Fibroblast of skin of back (primary cell): ENCODE data around the gene OR4D11. TPM values are rescaled to one million over a fixed set of nuclear protein-coding genes. Genes with fewer than 3 reads are reported as not detected.
"Not testable (repeated sequence)": the region's sequence is repeated elsewhere in the genome, so short reads cannot be mapped to it uniquely, and the experiment has no call there.

ENCODE experiments used
- DNase-seq: peaks from one replicate; pipeline ENCODE4 v3.0.0-alpha.2; 2013
- polyA plus RNA-seq, 2 experiments: library from polyadenylated mRNA; unstranded; fragments of 120-200 nt; gene quantifications; one replicate each; pipeline ENCODE4 v1.2.1, GENCODE V29; 2013; ENCODE audit not compliant: insufficient read length in 2 of 2

Gene OR4D11
- polyA plus RNA-seq (2013, experiment 1 of 2; ENCODE audit: insufficient read length), result not detected
- polyA plus RNA-seq (2013, experiment 2 of 2; ENCODE audit: insufficient read length), result not detected

DNA sequence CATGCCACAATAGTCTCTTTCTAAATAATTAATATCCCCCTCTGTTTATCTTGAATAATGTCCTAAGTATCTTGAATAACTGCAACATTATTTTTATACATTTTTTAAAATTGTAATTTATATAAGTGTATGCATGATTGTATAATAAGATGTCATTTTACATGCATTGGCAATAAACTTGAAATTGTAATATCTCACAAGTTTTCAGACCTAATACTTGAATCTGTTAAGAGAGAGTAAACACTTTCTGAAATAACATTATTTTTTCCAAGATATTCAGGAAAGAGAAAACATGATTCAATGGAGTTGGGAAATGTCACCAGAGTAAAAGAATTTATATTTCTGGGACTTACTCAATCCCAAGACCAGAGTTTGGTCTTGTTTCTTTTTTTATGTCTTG lies at the start of gene OR4D11:
Gene OR4D11 (plus strand): TSS at position 301 of the 400 bp plus-strand sequence. CDS start 0 bp downstream, at position 301.
- no peak for DNase-seq

DNA sequence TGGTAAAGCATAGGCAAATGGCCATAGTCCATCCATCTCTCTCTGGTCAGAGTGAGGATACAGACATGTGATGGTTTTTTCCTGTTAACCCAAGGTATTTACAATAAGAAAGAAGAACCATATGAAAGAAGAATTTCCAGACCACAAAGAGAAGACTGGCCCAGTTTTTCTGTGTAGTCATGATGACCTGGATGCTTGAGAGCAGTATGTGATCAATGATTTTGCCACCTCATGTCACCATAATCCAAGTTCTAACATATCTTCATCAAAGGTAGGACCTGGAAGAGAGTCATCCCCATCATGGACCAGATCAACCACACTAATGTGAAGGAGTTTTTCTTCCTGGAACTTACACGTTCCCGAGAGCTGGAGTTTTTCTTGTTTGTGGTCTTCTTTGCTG lies 46.7 kb upstream of the OR4D11 start, which contains the start of gene OR4D6:
Gene OR4D6 (plus strand): TSS at position 301 of the 400 bp plus-strand sequence. CDS start 0 bp downstream, at position 301.
- DNase-seq, result no peak

GRCh38 chr11:59459916-59460315 lies 43.5 kb upstream of the OR4D11 start:
- DNase-seq, result no peak

DNA sequence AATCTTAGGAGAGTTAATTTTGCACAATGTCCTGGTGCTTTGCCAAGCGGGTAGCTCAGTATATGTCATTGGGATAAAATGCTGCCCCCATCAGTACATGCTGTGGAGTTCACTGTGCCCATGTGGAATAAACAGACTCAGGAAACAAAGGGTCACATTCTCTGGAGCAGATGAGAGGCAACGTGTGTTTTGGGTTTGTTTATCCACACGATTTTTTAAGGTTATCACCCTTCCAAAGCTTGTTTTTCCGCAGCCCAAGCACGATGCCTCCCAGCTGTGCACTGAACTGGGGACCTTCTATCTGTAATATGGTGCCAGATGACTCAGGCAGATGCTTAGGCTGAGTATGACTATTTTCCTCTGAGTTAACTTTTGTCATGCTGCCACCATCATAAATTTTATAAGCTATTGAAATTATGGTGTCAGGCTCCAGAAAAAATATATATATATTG lies 40.2 kb upstream of the OR4D11 start:
- peak; percentile 1 for DNase-seq

- DNase-seq, result no peak
Observed at GRCh38 chr11:59473015-59473414, 30.4 kb upstream of the OR4D11 start, which contains the start of gene OR4D10. Gene OR4D10, plus strand, starts transcription at chr11:59473315. Its CDS starts 4,115 bp downstream, at chr11:59477430.

DNA sequence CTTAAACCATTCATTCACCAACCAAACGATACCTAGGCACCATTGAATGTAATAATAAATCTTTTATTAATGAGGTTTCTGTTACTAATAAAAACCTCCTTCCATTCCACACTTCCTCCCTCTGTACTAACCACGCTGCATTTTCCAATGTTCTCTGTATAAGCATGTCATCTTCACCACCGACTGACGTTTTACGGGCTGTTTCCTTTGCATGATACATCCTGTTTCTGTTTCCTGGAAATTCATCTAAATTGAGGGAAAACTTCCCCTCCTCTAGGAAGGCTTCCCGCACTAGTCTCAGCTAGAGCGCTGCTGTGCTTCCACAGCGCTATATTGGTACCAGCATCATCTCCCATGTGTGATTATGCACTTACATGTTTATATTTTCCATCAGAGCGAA lies 28.2 kb upstream of the OR4D11 start:
- no peak for DNase-seq

GRCh38 chr11:59479906-59480305 lies 23.5 kb upstream of the OR4D11 start:
- DNase-seq, result no peak

DNA sequence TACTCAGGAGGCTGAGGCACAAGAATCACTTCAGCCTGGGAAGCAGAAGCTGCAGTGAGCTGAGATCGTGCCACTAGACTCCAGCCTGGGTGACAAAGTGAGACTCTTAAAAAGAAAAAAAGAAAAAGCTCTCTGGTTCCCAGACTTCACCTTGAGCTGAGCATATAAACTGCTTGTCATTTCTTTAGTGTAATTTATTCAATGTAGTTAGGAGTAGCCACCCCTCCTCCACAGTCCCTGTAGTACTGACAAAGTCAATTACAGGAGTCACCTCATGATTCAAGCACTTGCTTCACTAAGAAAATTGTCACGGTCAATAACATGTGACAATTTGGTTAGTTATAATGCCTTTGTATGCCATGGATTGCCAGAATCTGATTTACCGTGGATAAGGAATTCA lies 23.0 kb upstream of the OR4D11 start:
- DNase-seq, result no peak

DNA sequence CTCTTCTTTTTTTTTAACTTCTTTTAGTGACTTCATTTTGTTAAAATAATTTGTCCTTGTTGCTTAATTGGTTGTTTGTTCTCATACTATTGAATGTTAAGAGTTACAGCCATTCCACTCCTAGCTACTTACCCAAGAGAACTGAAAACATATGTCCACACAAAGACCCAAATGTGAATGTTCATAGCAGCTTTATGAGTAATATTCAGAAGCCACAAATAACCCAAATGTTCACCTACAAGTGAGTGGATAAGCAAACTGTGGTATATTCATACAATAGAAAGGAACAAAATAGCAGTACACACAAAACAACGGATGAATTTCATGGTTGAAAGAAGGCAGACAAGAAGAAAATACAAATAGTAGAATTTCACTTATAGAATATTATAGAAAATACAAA lies 1.4 kb upstream of the OR4D11 start:
- DNase-seq, result no peak

GRCh38 chr11:59510941-59511589 lies 7.7 kb downstream of the OR4D11 start, which contains the start of gene OR4D9:
Gene OR4D9, plus strand, starts transcription at chr11:59511539. Its CDS starts 3,374 bp downstream, at chr11:59514913.
- no peak for DNase-seq

GRCh38 chr11:59511675-59512074 lies 8.3 kb downstream of the OR4D11 start:
- DNase-seq, result no peak

DNA sequence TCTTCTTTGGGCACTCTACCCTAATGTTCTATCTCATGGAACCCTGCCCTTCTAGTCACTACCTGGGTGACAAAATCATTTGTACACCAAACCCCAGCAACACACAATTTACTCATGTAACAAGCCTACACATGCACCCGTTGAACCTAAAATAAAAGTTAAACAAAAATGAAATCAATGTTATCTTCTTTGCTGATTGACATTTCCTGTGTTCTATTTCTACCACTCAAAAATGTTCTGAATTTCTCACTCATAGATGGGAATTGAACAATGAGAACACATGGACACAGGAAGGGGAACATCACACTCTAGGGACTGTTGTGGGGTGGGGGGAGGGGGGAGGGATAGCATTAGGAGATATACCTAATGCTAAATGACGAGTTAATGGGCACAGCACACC lies 16.8 kb downstream of the OR4D11 start:
- DNase-seq, result not testable (repeated sequence)

DNA sequence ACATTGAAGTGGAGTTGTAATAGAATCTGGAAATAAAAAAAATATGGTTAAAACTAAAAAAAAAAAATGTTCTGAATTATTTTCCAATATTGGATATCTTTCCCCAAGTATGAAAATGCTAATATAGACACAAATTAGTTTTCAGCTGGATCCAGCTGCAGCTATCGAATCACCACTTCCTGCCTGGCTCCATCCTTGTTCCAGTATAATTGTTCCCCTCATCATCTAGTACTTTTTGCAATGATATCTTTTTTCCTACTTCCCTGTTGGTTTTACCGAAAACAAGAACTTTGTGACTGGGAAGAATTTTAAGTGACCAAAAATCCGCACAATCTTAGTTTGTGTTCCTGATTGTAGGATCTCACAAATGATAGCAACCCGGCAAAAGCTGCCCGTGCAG lies 17.4 kb downstream of the OR4D11 start:
- no peak for DNase-seq

DNA sequence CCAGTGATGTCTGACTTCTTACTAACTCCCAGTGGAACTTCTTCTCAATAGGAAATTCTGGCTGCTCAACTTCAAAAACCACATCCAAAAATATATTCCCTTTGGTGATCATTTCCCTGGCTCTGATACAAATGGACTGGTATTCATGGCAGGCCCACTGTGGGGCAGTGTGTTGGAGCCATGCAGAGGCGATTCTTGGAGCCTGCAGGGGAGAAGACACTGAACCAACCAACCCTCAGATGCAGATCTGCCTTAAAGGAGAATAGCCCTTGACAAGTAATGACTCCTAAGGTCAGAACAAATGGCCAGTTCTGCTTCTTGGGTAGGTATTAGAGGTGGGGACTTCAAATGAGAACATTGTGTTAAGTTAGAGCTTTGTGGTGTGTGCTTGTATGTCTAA lies 20.2 kb downstream of the OR4D11 start:
- DNase-seq, result no peak

GRCh38 chr11:59528711-59529110 lies 25.3 kb downstream of the OR4D11 start:
- DNase-seq, result no peak

- DNase-seq, result no peak
Observed at GRCh38 chr11:59532620-59533019, 29.2 kb downstream of the OR4D11 start.

DNA sequence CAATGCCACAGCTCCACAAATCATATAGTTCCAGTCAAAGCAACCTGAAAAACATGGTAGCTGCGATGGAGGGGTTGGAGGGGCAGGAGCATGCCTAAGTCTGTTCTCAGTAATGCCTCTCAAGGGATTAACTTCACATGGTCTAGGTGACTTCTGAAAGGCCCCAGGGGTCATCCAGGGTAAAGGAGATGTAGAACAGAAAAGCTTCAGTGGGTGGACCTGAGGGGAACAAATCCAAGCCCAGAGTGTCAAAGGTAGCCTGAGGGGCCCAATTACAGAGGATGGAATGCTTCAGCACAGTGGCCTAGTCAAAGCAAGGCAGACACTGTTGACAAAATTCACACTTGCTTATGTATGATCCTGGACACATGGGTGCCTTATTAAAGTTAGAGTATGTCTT lies 31.3 kb downstream of the OR4D11 start:
- no peak for DNase-seq

- no peak for DNase-seq
Observed at GRCh38 chr11:59542142-59542810, 38.9 kb downstream of the OR4D11 start.

DNA sequence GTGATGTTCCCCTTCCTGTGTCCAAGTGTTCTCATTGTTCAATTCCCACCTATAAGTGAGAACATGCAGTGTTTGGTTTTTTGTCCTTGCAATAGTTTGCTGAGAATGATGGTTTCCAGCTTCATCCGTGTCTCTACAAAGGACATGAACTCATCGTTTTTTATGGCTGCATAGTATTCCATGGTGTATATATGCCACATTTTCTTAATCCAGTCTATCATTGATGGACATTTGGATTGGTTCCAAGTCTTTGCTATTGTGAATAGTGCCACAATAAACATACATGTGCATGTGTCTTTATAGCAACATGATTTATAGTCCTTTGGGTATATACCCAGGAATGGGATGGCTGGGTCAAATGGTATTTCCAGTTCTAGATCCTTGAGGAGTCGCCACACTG lies 40.3 kb downstream of the OR4D11 start:
- not testable (repeated sequence) for DNase-seq

- DNase-seq, result no peak
Observed at GRCh38 chr11:59544869-59545178, 41.4 kb downstream of the OR4D11 start.

GRCh38 chr11:59545179-59546020 lies 42.0 kb downstream of the OR4D11 start:
- no peak for DNase-seq

DNA sequence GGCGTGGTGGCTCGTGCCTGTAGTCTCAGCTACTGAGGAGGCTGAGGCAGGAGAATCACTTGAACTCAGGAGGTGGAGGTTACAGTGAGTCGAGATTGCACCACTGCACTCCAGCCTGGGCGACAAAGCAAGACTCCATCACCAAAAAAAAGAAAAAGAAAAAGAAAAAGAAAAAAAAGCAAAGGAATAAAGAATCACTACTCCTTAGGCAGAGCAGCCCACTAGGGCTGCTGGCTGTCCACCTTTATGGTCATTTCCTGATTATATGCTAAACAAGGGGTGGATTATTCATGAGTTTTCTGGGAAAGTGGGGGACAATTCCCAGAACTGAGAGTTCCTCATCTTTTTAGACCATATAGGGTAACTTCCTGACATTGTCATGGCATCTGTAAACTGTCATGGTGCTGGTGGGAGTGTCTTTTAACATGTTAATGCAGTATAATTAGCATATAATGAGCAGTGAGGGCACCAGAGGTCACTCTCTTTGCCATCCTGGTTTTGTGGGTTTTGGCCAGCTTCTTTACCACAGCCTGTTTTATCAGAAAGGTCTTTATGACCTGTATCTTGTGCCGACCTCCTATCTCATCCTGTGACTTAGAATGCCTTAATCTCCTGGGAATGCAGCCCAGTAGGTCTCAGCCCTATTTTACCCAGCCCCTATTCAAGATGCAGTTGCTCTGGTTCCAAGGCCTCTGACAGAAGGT lies 44.4 kb downstream of the OR4D11 start:
- DNase-seq, result not testable (repeated sequence)
